ENCODE measurements around the gene PHF20. TPM values are rescaled to one million over a fixed set of nuclear protein-coding genes. Genes with fewer than 3 reads are reported as not detected.

PHF20 gene
- total and polyA plus RNA-seq, 2 of the 13 experiments (the other 11 are each of a cell fraction or from before 2014, with no cell fraction given) = 22.8 to 34.1 TPM

GRCh38 chr20:35772563-35773058 is 796 bp downstream of the PHF20 start (continued):
- 0 out of 2 replicates have a peak, but pooled peaks have one; percentile 15 for TF ChIP-seq AHDC1 (CRISPR knock-in tag; IDR thresholded peaks at IDR 0.05; ENCODE audit: borderline replicate concordance)
- 0 out of 2 replicates have a peak, but pooled peaks have one; percentile 17 for TF ChIP-seq SSRP1 (CRISPR knock-in tag; IDR thresholded peaks at IDR 0.05)
- TF ChIP-seq NR1H2 (CRISPR knock-in tag; IDR thresholded peaks at IDR 0.05; ENCODE audit: borderline replicate concordance, low read depth) = no peak
- TF ChIP-seq ZNF652 (CRISPR knock-in tag; IDR thresholded peaks at IDR 0.05; ENCODE audit: borderline replicate concordance, low read depth) = no peak
- no peak for TF ChIP-seq ZNF841 (CRISPR knock-in tag; IDR thresholded peaks at IDR 0.05; ENCODE audit: borderline replicate concordance)
- peak in 1 of 2 experiments; percentile 10; a peak in 1 of 4 replicates for TF ChIP-seq KLF16 (CRISPR knock-in tag; IDR thresholded peaks at IDR 0.05)
- 0 out of 2 replicates have a peak, but pooled peaks have one; percentile 7 for TF ChIP-seq KMT2B (CRISPR knock-in tag; IDR thresholded peaks at IDR 0.05)
- TF ChIP-seq THAP11 (CRISPR knock-in tag; IDR thresholded peaks at IDR 0.05) = no peak
- 0 out of 2 replicates have a peak, but pooled peaks have one; percentile 2 for TF ChIP-seq SAFB2 (CRISPR knock-in tag; IDR thresholded peaks at IDR 0.05; ENCODE audit: borderline replicate concordance, low read depth)
- no peak for TF ChIP-seq CENPX (CRISPR knock-in tag; IDR thresholded peaks at IDR 0.05)
- TF ChIP-seq ZNF512 (CRISPR knock-in tag; IDR thresholded peaks at IDR 0.05) = 0 out of 2 replicates have a peak, but pooled peaks have one; percentile 9
- 0 out of 2 replicates have a peak, but pooled peaks have one; percentile 30 for TF ChIP-seq ZNF816 (CRISPR knock-in tag; IDR thresholded peaks at IDR 0.05; ENCODE audit: borderline replicate concordance)
- TF ChIP-seq NCOA1 (CRISPR knock-in tag; IDR thresholded peaks at IDR 0.05) = 0 out of 2 replicates have a peak, but pooled peaks have one; percentile 58
- 0 out of 2 replicates have a peak, but pooled peaks have one; percentile 6 for TF ChIP-seq DNMT1 (CRISPR knock-in tag; IDR thresholded peaks at IDR 0.05)
- TF ChIP-seq SRF (IDR thresholded peaks at IDR 0.05; ENCODE audit: low read depth, low read length) = 0 out of 2 replicates have a peak, but pooled peaks have one; percentile 46
- TF ChIP-seq YEATS2 (CRISPR knock-in tag; IDR thresholded peaks at IDR 0.05; ENCODE audit: borderline replicate concordance) = peak; percentile 9; the same call in 1 of the 2 replicates
- 0 out of 2 replicates have a peak, but pooled peaks have one; percentile 13 for TF ChIP-seq PCBP1 (IDR thresholded peaks at IDR 0.05; ENCODE audit: borderline replicate concordance, low read depth, low read length)
- TF ChIP-seq THYN1 (CRISPR knock-in tag; IDR thresholded peaks at IDR 0.05; ENCODE audit: borderline replicate concordance, low read depth) = 0 out of 2 replicates have a peak, but pooled peaks have one; percentile 84
- no peak for TF ChIP-seq CEBPZ (IDR thresholded peaks at IDR 0.05; ENCODE audit: low read length)
